ENCODE measurements around the gene TNFRSF4. TPM values are rescaled to one million over a fixed set of nuclear protein-coding genes. Genes with fewer than 3 reads are reported as not detected.

TNFRSF4 gene
- total and polyA plus RNA-seq, 10 of the 15 experiments (the other 5 are each of a cell fraction or from before 2014, with no cell fraction given): 0.05 to 7.3 (median 2.5) TPM; not detected in 1

DNA sequence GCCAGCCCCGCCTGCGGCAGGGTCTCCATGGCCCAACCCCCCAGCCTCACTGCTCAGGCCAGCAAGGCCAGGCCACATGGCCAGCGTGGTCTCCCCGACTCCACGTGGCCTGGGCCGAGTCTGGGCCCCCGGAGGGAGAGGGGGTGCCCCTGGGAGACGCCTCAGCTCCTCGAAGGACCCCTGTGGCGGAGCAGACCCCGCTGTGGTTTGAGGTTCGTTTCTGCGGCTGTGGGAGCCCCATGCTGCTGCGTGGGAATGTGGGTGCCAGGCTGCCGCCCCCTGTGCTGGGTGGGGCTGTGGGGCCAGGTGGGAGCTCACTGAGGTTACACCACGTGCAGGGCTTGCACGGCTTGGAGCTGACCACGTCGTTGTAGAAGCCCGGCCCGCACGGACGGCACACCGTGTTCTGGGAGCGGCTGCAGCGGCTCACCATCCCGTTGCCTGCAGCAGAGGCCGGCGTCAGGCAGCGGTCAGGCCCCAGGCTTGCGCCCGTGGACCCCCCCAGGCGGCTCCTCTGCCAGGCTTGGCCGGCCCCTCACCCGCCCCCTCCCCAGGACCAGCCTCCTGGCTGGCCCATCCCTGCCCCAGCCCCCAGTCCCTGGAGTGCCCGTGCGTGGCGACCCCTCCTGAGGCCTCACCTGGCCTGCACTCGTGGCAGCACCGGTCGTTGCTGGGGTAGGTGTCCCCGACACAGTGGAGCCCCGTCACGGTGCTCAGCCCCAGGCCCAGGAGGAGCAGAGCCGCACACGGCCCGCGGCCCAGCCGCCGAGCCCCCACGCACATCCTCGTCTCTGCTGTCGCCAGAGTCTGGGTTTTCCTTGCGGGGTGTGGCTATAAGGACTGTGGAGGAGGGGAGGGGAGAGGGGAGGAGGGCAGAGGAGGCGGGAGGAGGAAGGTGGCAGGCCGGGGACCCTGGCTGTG is at the start of gene TNFRSF4 (continued):
- peak; percentile 17 to 77; a peak in 3 of 4 replicates for TF ChIP-seq BHLHE40 (IDR thresholded peaks at IDR 0.05; ENCODE audit: borderline replicate concordance in 1 of 2, low read depth in 2 of 2, low read length in 1 of 2)
- no peak for TF ChIP-seq RAD21 (IDR thresholded peaks at IDR 0.05; ENCODE audit: insufficient read depth, low read depth, low read length)
- TF ChIP-seq GATAD2B (conservative IDR thresholded peaks at IDR 0.05; ENCODE audit: low read depth): peak; percentile 70
- no peak for TF ChIP-seq ZNF217 (IDR thresholded peaks at IDR 0.05)
- peak; percentile 3; the same call in 1 of the 2 replicates for TF ChIP-seq IKZF1 (conservative IDR thresholded peaks at IDR 0.05)
- TF ChIP-seq HDGF (IDR thresholded peaks at IDR 0.05): peak; percentile 68; the same call in 1 of the 2 replicates
- TF ChIP-seq POLR2A (IDR thresholded peaks at IDR 0.05; ENCODE audit: low read depth, low read length): 0 out of 2 replicates have a peak, but pooled peaks have one; percentile 34
- TF ChIP-seq, protein P1, sequence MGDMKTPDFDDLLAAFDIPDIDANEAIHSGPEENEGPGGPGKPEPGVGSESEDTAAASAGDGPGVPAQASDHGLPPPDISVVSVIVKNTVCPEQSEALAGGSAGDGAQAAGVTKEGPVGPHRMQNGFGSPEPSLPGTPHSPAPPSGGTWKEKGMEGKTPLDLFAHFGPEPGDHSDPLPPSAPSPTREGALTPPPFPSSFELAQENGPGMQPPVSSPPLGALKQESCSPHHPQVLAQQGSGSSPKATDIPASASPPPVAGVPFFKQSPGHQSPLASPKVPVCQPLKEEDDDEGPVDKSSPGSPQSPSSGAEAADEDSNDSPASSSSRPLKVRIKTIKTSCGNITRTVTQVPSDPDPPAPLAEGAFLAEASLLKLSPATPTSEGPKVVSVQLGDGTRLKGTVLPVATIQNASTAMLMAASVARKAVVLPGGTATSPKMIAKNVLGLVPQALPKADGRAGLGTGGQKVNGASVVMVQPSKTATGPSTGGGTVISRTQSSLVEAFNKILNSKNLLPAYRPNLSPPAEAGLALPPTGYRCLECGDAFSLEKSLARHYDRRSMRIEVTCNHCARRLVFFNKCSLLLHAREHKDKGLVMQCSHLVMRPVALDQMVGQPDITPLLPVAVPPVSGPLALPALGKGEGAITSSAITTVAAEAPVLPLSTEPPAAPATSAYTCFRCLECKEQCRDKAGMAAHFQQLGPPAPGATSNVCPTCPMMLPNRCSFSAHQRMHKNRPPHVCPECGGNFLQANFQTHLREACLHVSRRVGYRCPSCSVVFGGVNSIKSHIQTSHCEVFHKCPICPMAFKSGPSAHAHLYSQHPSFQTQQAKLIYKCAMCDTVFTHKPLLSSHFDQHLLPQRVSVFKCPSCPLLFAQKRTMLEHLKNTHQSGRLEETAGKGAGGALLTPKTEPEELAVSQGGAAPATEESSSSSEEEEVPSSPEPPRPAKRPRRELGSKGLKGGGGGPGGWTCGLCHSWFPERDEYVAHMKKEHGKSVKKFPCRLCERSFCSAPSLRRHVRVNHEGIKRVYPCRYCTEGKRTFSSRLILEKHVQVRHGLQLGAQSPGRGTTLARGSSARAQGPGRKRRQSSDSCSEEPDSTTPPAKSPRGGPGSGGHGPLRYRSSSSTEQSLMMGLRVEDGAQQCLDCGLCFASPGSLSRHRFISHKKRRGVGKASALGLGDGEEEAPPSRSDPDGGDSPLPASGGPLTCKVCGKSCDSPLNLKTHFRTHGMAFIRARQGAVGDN (IDR thresholded peaks at IDR 0.05): peak; percentile 32
- TF ChIP-seq CREB1 (IDR thresholded peaks at IDR 0.05; ENCODE audit: low read depth): no peak
- TF ChIP-seq MEF2B (IDR thresholded peaks at IDR 0.05; ENCODE audit: partially characterized antibody, poor library complexity, severe bottlenecking): peak; percentile 13
- TF ChIP-seq, protein P2, sequence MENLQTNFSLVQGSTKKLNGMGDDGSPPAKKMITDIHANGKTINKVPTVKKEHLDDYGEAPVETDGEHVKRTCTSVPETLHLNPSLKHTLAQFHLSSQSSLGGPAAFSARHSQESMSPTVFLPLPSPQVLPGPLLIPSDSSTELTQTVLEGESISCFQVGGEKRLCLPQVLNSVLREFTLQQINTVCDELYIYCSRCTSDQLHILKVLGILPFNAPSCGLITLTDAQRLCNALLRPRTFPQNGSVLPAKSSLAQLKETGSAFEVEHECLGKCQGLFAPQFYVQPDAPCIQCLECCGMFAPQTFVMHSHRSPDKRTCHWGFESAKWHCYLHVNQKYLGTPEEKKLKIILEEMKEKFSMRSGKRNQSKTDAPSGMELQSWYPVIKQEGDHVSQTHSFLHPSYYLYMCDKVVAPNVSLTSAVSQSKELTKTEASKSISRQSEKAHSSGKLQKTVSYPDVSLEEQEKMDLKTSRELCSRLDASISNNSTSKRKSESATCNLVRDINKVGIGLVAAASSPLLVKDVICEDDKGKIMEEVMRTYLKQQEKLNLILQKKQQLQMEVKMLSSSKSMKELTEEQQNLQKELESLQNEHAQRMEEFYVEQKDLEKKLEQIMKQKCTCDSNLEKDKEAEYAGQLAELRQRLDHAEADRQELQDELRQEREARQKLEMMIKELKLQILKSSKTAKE (IDR thresholded peaks at IDR 0.05; ENCODE audit: low read depth, poor library complexity, severe bottlenecking): no peak
- TF ChIP-seq ZNF384 (IDR thresholded peaks at IDR 0.05; ENCODE audit: borderline replicate concordance, low read depth, low read length): no peak
- TF ChIP-seq, protein P3, sequence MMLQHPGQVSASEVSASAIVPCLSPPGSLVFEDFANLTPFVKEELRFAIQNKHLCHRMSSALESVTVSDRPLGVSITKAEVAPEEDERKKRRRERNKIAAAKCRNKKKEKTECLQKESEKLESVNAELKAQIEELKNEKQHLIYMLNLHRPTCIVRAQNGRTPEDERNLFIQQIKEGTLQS (IDR thresholded peaks at IDR 0.05; ENCODE audit: borderline replicate concordance, extremely low read depth, low read depth, low read length): no peak
- TF ChIP-seq CEBPB (IDR thresholded peaks at IDR 0.05; ENCODE audit: borderline replicate concordance in 1 of 2, low read depth in 2 of 2, low read length in 2 of 2): no peak
- no peak for TF ChIP-seq CBX3 (IDR thresholded peaks at IDR 0.05; ENCODE audit: borderline replicate concordance, low read depth)
- 0 out of 2 replicates have a peak, but pooled peaks have one; percentile 8 for TF ChIP-seq CBFB (IDR thresholded peaks at IDR 0.05; ENCODE audit: low read depth)
- no peak for TF ChIP-seq WRNIP1 (IDR thresholded peaks at IDR 0.05; ENCODE audit: borderline replicate concordance, low read depth, low read length)
- TF ChIP-seq RUNX3 (IDR thresholded peaks at IDR 0.05; ENCODE audit: low read length): peak; percentile 42
- TF ChIP-seq NFYA (IDR thresholded peaks at IDR 0.05; ENCODE audit: borderline replicate concordance, low read depth, low read length): no peak
